Mesothelial cell of epicardium (in vitro differentiated cells): Measurements from ENCODE around the gene APPL1. TPM values are rescaled to one million over a fixed set of nuclear protein-coding genes. Genes with fewer than 3 reads are reported as not detected.

Experiments used
- DNase-seq, 2 experiments: peaks; one replicate each; pipeline ENCODE4 v3.0.0; 2021; ENCODE audit warnings: low spot score in 2 of 2; ENCODE audit not compliant: unreplicated experiment in 2 of 2
- H3K27ac Mint-ChIP-seq: 2 replicates; pipeline ENCODE4 v1.8.0; 2021; ENCODE audit warnings: mixed read lengths
- H3K27me3 Mint-ChIP-seq: 2 replicates; pipeline ENCODE4 v1.8.0; 2021; ENCODE audit warnings: low read depth, mixed read lengths
- H3K36me3 Mint-ChIP-seq: 2 replicates; pipeline ENCODE4 v1.8.0; 2021; ENCODE audit warnings: mixed read lengths
- H3K4me1 Mint-ChIP-seq: 2 replicates; pipeline ENCODE4 v1.8.0; 2021; ENCODE audit warnings: mixed read lengths
- H3K4me3 Mint-ChIP-seq: 2 replicates; pipeline ENCODE4 v1.8.0; 2021; ENCODE audit warnings: mild to moderate bottlenecking, moderate library complexity, mixed read lengths
- H3K9me3 Mint-ChIP-seq: 2 replicates; pipeline ENCODE4 v1.8.0; 2021; ENCODE audit warnings: mixed read lengths
- CTCF ChIP-seq: fragments of 200-600 bp; sonication (generic); IDR thresholded peaks from one replicate; pipeline ENCODE4 v1.5.0; 2021; ENCODE audit warnings: antibody characterized with exemption; ENCODE audit not compliant: unreplicated experiment
- total RNA-seq: library from RNA; stranded (reverse); gene quantifications from 3 replicates; pipeline ENCODE4 v1.2.1, GENCODE V29; 2021

The APPL1 gene
- total RNA-seq, 1 donor from 2014 or later, result 41.8 TPM

GRCh38 chr3:57309769-57310360, 82.3 kb downstream of the APPL1 start:
- no peaks in the 10 kb centered on the region for H3K9me3 Mint-ChIP-seq
- H3K27ac Mint-ChIP-seq, result no peak overlapping the region
- no peaks in the 10 kb centered on the region for H3K36me3 Mint-ChIP-seq
- TF ChIP-seq CTCF, result no peak
- H3K27me3 Mint-ChIP-seq, result peaks cover 4% of the 10 kb centered on the region
- H3K4me3 Mint-ChIP-seq, result no peak overlapping the region
- DNase-seq, result no peak
- no peaks in the 10 kb centered on the region for H3K4me1 Mint-ChIP-seq

GRCh38 chr3:57314204-57314603, 86.7 kb downstream of the APPL1 start:
- no peak for TF ChIP-seq CTCF
- H3K36me3 Mint-ChIP-seq, result no peaks in the 10 kb centered on the region
- no peaks in the 10 kb centered on the region for H3K4me1 Mint-ChIP-seq
- peaks cover 8% of the 10 kb centered on the region for H3K27me3 Mint-ChIP-seq
- H3K4me3 Mint-ChIP-seq, result no peak overlapping the region
- DNase-seq, result no peak
- H3K27ac Mint-ChIP-seq, result no peak overlapping the region
- peaks cover 15% of the 10 kb centered on the region for H3K9me3 Mint-ChIP-seq

Other genes starting within 250 kb of the APPL1 start
- not detected in 3 replicates for gene SPATA12, start 167.1 kb upstream of the APPL1 start, total RNA-seq
- 27.5 to 30.3 TPM (median 27.9 TPM) in 3 replicates for gene IL17RD, start 62.4 kb upstream of the APPL1 start, total RNA-seq
- 1.5 to 2.4 TPM (median 1.7 TPM) in 3 replicates for gene HESX1, start 27.8 kb upstream of the APPL1 start, total RNA-seq
- gene ASB14, start 65.0 kb downstream of the APPL1 start, total RNA-seq, result not detected in 3 replicates